ENCODE measurements around the gene RHOG. TPM values are rescaled to one million over a fixed set of nuclear protein-coding genes. Genes with fewer than 3 reads are reported as not detected.
A peak's percentile ranks its signal among the peaks of the same experiment; 100 is the strongest.

RHOG gene
- total RNA-seq, 8 experiments from 2014 or later, result 2.2 to 23.0 (median 8.5) TPM

DNA sequence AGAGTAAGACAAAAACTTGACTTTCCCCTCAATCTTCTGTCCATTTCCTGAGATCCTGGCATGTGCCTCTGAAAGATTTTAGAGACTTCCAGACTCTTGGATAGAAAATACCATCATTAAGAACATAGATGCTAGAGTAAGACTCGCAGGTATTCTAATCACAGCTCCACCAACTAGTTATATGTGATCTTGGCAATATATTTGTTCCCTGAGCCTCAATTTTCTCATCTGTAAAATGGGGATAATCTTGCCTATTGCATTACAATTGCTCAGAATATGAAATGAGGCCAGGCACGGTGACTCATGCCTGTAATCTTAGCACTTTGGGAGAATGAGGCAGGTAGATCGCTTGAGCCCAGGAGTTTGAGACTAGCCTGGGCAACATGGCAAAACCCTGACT, 10.7 kb downstream of the RHOG start:
- in situ Hi-C loops (cut with MboI; ENCODE audit: low pct_unique_long_range_greater_than_20kb in 2 of 9, low sequenced_read_pairs in 9 of 9, unreplicated experiment in 9 of 9), result loop anchor here in 1 of 9 experiments (25.0 kb wide), 1 partner anchor 257 kb away; the partner anchor contains the start of gene RRM1
- WGBS, 10 experiments, result 88 to 100% (median 98%) methylated on average over 1 to 3 of the region's 3 CpGs; no CpG with 5 or more reads in 2 of the 10 experiments
- ATAC-seq (replicated peaks in 6 of 8), result no peak
- H3K27ac ChIP-seq, result no peak overlapping the region
- peaks cover 0 to 9% of the 10 kb centered on the region in 2 donors for H3K4me1 ChIP-seq (replicated peaks in 1 of 2)
- no peak overlapping the region for H3K4me3 ChIP-seq

GRCh38 chr11:3827434-3828186, 13.1 kb downstream of the RHOG start:
- 87 to 99% (median 90%) methylated on average over 4 to 14 of the region's 35 CpGs; no CpG with 5 or more reads in 7 of the 10 experiments for WGBS, 10 experiments
- ATAC-seq (replicated peaks in 6 of 8), result no peak
- Histone ChIP-seq H3K27ac (peak overlapping the region in 1 of 2 donors; percentile 13), H3K4me1 (replicated peaks in 1 of 2) (peaks cover 0 to 9% of the 10 kb centered on the region in 2 donors), H3K4me3 (no peak overlapping the region)
- in situ Hi-C loops (cut with MboI; ENCODE audit: low pct_unique_long_range_greater_than_20kb in 2 of 9, low sequenced_read_pairs in 9 of 9, unreplicated experiment in 9 of 9), result loop anchor here in 1 of 9 experiments (25.0 kb wide), 1 partner anchor 260 kb away; the partner anchor contains the start of gene RRM1

- peak overlapping the region in 1 of 2 donors; percentile 13 for H3K27ac ChIP-seq
- peak in 3 of 8 experiments; percentile 40 to 80 (median 79) for ATAC-seq (replicated peaks in 6 of 8)
- peaks cover 0 to 9% of the 10 kb centered on the region in 2 donors for H3K4me1 ChIP-seq (replicated peaks in 1 of 2)
- in situ Hi-C loops (cut with MboI; ENCODE audit: low pct_unique_long_range_greater_than_20kb in 2 of 9, low sequenced_read_pairs in 9 of 9, unreplicated experiment in 9 of 9), result loop anchor here in 1 of 9 experiments (25.0 kb wide), 1 partner anchor 261 kb away; the partner anchor contains the start of gene RRM1
- no peak overlapping the region for H3K4me3 ChIP-seq
- WGBS, 10 experiments, result 0 to 86% (median 80%) methylated on average over 1 of the region's 3 CpGs; no CpG with 5 or more reads in 7 of the 10 experiments
These were observed 14.0 kb downstream of the RHOG start for GRCh38 chr11:3826721-3827120.

- no peak for ATAC-seq (replicated peaks in 6 of 8)
- Histone ChIP-seq H3K4me1 (replicated peaks in 1 of 2) (peaks cover 0 to 9% of the 10 kb centered on the region in 2 donors), H3K27ac (no peak overlapping the region), H3K4me3 (no peak overlapping the region)
- WGBS, 10 experiments, result 80 to 100% (median 89%) methylated on average over 1 to 4 of the region's 8 CpGs; no CpG with 5 or more reads in 5 of the 10 experiments
- in situ Hi-C loops (cut with MboI; ENCODE audit: low pct_unique_long_range_greater_than_20kb in 2 of 9, low sequenced_read_pairs in 9 of 9, unreplicated experiment in 9 of 9), result loop anchor here in 1 of 9 experiments (25.0 kb wide), 1 partner anchor 262 kb away; the partner anchor contains the start of gene RRM1
These were observed 15.1 kb downstream of the RHOG start for GRCh38 chr11:3825473-3826154.

DNA sequence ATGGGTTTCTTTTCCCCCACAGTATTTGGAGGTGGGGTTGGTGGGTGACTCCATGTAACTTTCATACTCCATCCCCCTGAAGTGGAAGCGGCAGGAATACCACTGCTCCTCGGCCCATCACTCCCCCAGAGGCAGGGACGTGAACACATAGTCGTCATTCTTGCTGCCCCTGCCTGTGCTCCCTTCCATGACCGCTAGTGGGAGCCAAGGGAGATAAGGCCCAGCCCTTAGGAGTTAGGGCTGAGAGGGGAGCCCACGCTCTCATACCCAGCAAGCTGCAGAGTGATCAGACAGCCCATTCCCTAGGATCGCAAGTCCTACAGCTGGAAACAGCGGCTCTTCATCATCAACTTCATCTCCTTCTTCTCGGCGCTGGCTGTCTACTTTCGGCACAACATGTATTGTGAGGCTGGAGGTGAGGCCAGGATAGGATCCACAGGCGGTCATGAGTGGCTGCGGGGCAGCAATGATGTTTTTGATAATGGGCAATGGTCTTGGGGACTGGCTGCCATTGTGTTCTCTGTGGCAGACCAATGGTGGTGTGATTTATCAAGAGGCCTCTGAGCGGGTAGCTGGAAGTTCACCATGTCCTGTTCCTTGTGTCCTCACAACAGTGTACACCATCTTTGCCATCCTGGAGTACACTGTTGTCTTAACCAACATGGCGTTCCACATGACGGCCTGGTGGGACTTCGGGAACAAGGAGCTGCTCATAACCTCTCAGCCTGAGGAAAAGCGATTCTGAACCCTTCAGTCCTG, 15.9 kb downstream of the RHOG start:
- Histone ChIP-seq H3K4me3 (no peak overlapping the region), H3K4me1 (replicated peaks in 1 of 2) (peaks cover 0 to 9% of the 10 kb centered on the region in 2 donors), H3K27ac (no peak overlapping the region)
- WGBS, 10 experiments, result 71 to 82% methylated on average over 3 to 12 of the region's 18 CpGs; no CpG with 5 or more reads in 8 of the 10 experiments
- ATAC-seq (replicated peaks in 6 of 8), result peak in 6 of 8 experiments; percentile 16 to 93 (median 34)
- in situ Hi-C loops (cut with MboI; ENCODE audit: low pct_unique_long_range_greater_than_20kb in 2 of 9, low sequenced_read_pairs in 9 of 9, unreplicated experiment in 9 of 9), result loop anchor here in 1 of 9 experiments (25.0 kb wide), 1 partner anchor 262 kb away; the partner anchor contains the start of gene RRM1

- in situ Hi-C loops (cut with MboI; ENCODE audit: low pct_unique_long_range_greater_than_20kb in 2 of 9, low sequenced_read_pairs in 9 of 9, unreplicated experiment in 9 of 9), result no loop called here
- H3K4me3 ChIP-seq, result no peak overlapping the region
- H3K4me1 ChIP-seq (replicated peaks in 1 of 2), result peaks cover 0 to 9% of the 10 kb centered on the region in 2 donors
- H3K27ac ChIP-seq, result no peak overlapping the region
- WGBS, 10 experiments, result 78 to 100% (median 93%) methylated on average over 1 to 21 of the region's 30 CpGs; no CpG with 5 or more reads in 4 of the 10 experiments
- no peak for ATAC-seq (replicated peaks in 6 of 8)
These were observed 16.8 kb downstream of the RHOG start for GRCh38 chr11:3823762-3824506.

DNA sequence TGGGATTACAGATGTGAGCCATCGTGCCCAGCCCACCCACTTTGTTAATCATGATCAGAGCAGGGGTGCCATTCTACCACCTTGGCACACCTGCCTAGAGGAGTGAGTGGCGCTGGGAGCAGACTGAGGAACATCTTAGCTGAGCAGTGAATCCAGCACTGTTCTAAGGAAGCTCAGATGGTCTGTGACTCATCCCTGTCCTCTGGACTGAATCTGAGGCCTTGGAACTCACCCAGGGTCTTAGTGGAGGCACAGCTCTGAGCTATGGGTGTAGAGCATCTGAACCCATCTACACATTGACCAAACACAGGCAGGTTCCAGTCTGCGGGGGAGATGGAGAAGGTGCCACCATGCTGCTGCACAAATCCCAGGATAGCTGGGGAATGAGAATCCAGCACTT, 17.5 kb downstream of the RHOG start:
- H3K4me1 ChIP-seq (replicated peaks in 1 of 2), result peaks cover 0 to 9% of the 10 kb centered on the region in 2 donors
- no peak overlapping the region for H3K4me3 ChIP-seq
- WGBS, 10 experiments, result 80 to 95% (median 90%) methylated on average over 1 to 2 of the region's 3 CpGs; no CpG with 5 or more reads in 7 of the 10 experiments
- H3K27ac ChIP-seq, result no peak overlapping the region
- in situ Hi-C loops (cut with MboI; ENCODE audit: low pct_unique_long_range_greater_than_20kb in 2 of 9, low sequenced_read_pairs in 9 of 9, unreplicated experiment in 9 of 9), result no loop called here
- peak in 2 of 8 experiments; percentile 88 to 90 for ATAC-seq (replicated peaks in 6 of 8)

GRCh38 chr11:3822312-3822711, 18.4 kb downstream of the RHOG start:
- peaks cover 0 to 9% of the 10 kb centered on the region in 2 donors for H3K4me1 ChIP-seq (replicated peaks in 1 of 2)
- H3K27ac ChIP-seq, result no peak overlapping the region
- WGBS, 10 experiments, result 80 to 100% (median 96%) methylated on average over 2 of the region's 7 CpGs; no CpG with 5 or more reads in 6 of the 10 experiments
- no peak overlapping the region for H3K4me3 ChIP-seq
- ATAC-seq (replicated peaks in 6 of 8), result no peak
- in situ Hi-C loops (cut with MboI; ENCODE audit: low pct_unique_long_range_greater_than_20kb in 2 of 9, low sequenced_read_pairs in 9 of 9, unreplicated experiment in 9 of 9), result no loop called here

- H3K27ac ChIP-seq, result no peak overlapping the region
- H3K4me1 ChIP-seq (replicated peaks in 1 of 2), result no peaks in the 10 kb centered on the region
- in situ Hi-C loops (cut with MboI; ENCODE audit: low pct_unique_long_range_greater_than_20kb in 2 of 9, low sequenced_read_pairs in 9 of 9, unreplicated experiment in 9 of 9), result no loop called here
- WGBS, 10 experiments, result 94 to 100% (median 100%) methylated on average over 1 to 2 of the region's 2 CpGs; no CpG with 5 or more reads in 4 of the 10 experiments
- no peak for ATAC-seq (replicated peaks in 6 of 8)
- H3K4me3 ChIP-seq, result no peak overlapping the region
These were observed 19.8 kb downstream of the RHOG start for GRCh38 chr11:3820971-3821370.

DNA sequence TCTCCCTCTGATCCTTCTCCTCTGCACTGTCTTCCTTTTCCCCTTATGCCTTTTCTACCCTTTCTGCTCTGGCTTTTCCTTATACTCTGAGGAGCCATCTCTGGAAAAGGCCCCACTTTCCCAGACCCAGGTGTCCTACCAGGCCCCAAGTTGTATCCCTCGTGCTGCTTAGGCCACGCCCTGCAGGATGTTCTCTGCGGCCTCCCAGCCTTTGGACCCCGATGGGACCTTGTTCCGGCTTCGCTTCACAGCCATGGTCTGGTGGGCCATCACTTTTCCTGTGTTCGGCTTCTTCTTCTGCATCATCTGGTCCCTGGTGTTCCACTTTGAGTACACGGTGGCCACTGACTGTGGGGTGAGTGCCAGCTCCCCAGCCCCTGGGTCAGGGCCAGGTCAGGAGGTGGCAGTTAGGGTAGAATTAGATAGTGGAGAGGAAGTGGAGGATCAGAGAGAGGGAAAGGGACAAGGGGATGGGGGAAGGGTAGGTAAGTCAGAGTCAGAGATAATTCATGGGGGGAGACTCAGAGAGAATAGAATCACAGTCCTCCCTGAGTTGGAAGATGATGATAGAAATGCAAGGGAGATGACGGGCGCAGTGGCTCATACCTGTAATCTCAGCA, 23.5 kb downstream of the RHOG start:
- WGBS, 10 experiments, result 20 to 100% (median 92%) methylated on average over 1 to 10 of the region's 10 CpGs; no CpG with 5 or more reads in 2 of the 10 experiments
- Histone ChIP-seq H3K27ac (no peak overlapping the region), H3K4me3 (no peak overlapping the region), H3K4me1 (replicated peaks in 1 of 2) (no peaks in the 10 kb centered on the region)
- no peak for ATAC-seq (replicated peaks in 6 of 8)
- in situ Hi-C loops (cut with MboI; ENCODE audit: low pct_unique_long_range_greater_than_20kb in 2 of 9, low sequenced_read_pairs in 9 of 9, unreplicated experiment in 9 of 9), result no loop called here

DNA sequence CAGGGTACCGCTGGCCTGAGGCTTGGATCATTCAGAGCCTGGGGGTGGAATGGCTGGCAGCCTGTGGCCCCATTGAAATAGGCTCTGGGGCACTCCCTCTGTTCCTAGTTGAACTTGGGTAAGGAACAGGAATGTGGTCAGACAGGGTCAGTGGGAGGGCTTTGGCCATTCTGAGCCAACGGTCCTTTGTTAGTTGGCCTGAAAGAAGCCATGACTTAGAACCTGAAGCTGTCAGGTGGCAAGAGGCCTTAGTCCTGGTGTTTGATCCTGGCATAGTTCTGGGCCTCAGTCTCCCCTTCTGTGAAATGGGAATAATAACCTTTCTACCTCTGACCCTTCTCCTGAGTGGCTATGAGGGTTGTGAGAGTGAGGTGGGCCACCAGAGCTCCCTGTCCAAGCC, 24.1 kb downstream of the RHOG start:
- in situ Hi-C loops (cut with MboI; ENCODE audit: low pct_unique_long_range_greater_than_20kb in 2 of 9, low sequenced_read_pairs in 9 of 9, unreplicated experiment in 9 of 9), result no loop called here
- no peak for ATAC-seq (replicated peaks in 6 of 8)

More for the DNA sequence above, 24.1 kb downstream of the RHOG start:
- Histone ChIP-seq H3K4me3 (no peak overlapping the region), H3K4me1 (replicated peaks in 1 of 2) (no peaks in the 10 kb centered on the region), H3K27ac (no peak overlapping the region)
- WGBS, 10 experiments, result 86 to 100% (median 100%) methylated on average over 1 to 2 of the region's 2 CpGs; no CpG with 5 or more reads in 6 of the 10 experiments

All from motor neuron (in vitro differentiated cells).